Retinal pigment epithelial cell (primary cell): Measurements from ENCODE around the gene ZCWPW1.
A peak's percentile ranks its signal among the peaks of the same experiment; 100 is the strongest.

Experiments used
- DNase-seq: peaks from one replicate; pipeline ENCODE4 v3.0.0-alpha.2; 2010; ENCODE audit warnings: low read depth
- H3K4me3 ChIP-seq: 2 replicates; pipeline ENCODE4 v1.5.1; 2011; ENCODE audit warnings: mild to moderate bottlenecking, low read length, control low read depth, moderate library complexity
- TF ChIP-seq, protein P1 (sequence below): conservative IDR thresholded peaks from 2 replicates; pipeline ENCODE4 v1.5.1; 2011; ENCODE audit warnings: low read depth, low read length, control low read depth, inconsistent platforms

The ZCWPW1 gene

GRCh38 chr7:100432621-100433275 is 4.2 kb upstream of the ZCWPW1 start:
- DNase-seq = no peak
- H3K4me3 ChIP-seq = no peak overlapping the region
- TF ChIP-seq, protein P1, sequence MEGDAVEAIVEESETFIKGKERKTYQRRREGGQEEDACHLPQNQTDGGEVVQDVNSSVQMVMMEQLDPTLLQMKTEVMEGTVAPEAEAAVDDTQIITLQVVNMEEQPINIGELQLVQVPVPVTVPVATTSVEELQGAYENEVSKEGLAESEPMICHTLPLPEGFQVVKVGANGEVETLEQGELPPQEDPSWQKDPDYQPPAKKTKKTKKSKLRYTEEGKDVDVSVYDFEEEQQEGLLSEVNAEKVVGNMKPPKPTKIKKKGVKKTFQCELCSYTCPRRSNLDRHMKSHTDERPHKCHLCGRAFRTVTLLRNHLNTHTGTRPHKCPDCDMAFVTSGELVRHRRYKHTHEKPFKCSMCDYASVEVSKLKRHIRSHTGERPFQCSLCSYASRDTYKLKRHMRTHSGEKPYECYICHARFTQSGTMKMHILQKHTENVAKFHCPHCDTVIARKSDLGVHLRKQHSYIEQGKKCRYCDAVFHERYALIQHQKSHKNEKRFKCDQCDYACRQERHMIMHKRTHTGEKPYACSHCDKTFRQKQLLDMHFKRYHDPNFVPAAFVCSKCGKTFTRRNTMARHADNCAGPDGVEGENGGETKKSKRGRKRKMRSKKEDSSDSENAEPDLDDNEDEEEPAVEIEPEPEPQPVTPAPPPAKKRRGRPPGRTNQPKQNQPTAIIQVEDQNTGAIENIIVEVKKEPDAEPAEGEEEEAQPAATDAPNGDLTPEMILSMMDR = no peak

DNA sequence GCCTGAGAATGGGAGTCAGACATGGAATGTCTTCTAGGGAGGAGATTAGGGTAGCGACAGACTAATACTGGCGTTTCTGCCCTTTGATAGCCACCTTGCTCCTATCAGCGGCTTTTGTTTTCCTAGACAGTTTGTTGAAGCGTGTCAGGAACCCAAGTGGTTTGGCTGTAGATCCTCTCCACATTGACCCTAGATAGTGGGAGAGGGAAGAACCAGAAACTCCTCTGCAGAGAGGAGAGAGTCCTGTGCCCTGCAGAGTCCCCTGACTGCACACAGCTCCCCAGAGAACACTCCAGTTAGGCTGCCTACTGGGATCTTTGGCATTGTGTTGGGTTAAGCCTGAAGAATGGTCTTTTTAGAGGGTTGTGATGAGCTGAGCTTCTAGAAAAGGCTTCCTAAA is 3.5 kb upstream of the ZCWPW1 start:
- H3K4me3 ChIP-seq = no peak overlapping the region
- no peak for DNase-seq
- TF ChIP-seq, protein P1 = no peak

- no peak for DNase-seq
- no peak overlapping the region for H3K4me3 ChIP-seq
- TF ChIP-seq, protein P1 = no peak
These were observed 2.8 kb upstream of the ZCWPW1 start for GRCh38 chr7:100431286-100431735.

GRCh38 chr7:100430493-100431285 is 2.2 kb upstream of the ZCWPW1 start:
- peak overlapping the region; percentile 85 for H3K4me3 ChIP-seq
- DNase-seq = no peak
- TF ChIP-seq, protein P1 = no peak

- TF ChIP-seq, protein P1 = no peak
- peak within 1 kb of the TSS; percentile 85 for H3K4me3 ChIP-seq
- peak; percentile 85 for DNase-seq
These were observed 1.4 kb upstream of the ZCWPW1 start, which contains the start of gene MEPCE for GRCh38 chr7:100429637-100430492. TSS of gene MEPCE (plus strand) at chr7:100429831. CDS start at chr7:100430019, 188 bp downstream.

- peak; percentile 98 for DNase-seq
- H3K4me3 ChIP-seq = peak overlapping the region; percentile 85
- TF ChIP-seq, protein P1 = no peak
These were observed 599 bp upstream of the ZCWPW1 start for GRCh38 chr7:100428967-100429636.
